K562 (cell line): Measurements from ENCODE around the gene CORIN. TPM values are rescaled to one million over a fixed set of nuclear protein-coding genes. Genes with fewer than 3 reads are reported as not detected.
A peak's percentile ranks its signal among the peaks of the same experiment; 100 is the strongest.

Experiments used
- ATAC-seq: fragments of 200-7000 bp; cut with Tn5 transposase; 3 replicates; pipeline ENCODE4 v1.9.1; 2020; ENCODE audit warnings: moderate library complexity
- BruUV-seq: library from RNA; stranded (reverse); fragments of 400-500 nt; replicated peaks from 2 replicates; lab custom pipeline; 2021; lab: Mats Ljungman, UMichigan
- CTCF ChIA-PET: fragments of 300-600 bp; formaldehyde crosslinking; extraction: SDS; loops from one replicate; lab custom pipeline; 2021; ENCODE audit warnings: low intra/inter-chr PET ratio; lab: Yijun Ruan, JAX
- POLR2A ChIA-PET: fragments of 300-600, 350-650 bp; sonication (Branson Sonifier 250); formaldehyde crosslinking; extraction: SDS; loops from one replicate; lab custom pipeline; 2021; ENCODE audit warnings: antibody characterized with exemption, inconsistent platforms; lab: Yijun Ruan, JAX
- DNase-seq, 4 experiments: peaks; one replicate each; pipeline versions ENCODE4 v3.0.0 to v3.0.0-alpha.2; 2011 to 2018; ENCODE audit warnings: low spot score in 3 of 4, mixed read lengths in 3 of 4; ENCODE audit errors: extremely low read depth in 1 of 4
- FAIRE-seq: peaks from 2 replicates; lab custom pipeline; 2011; peaks lifted over from hg19 to GRCh38; lab: Jason Lieb, UNC
- H2AFZ ChIP-seq: 2 replicates; pipeline ENCODE4 v1.6.0; 2011; ENCODE audit warnings: low read depth, low read length, control low read depth, inconsistent platforms
- H3K27ac ChIP-seq: fragments of 200-600 bp; 3 replicates; pipeline ENCODE4 v1.8.0; 2011; ENCODE audit warnings: low read depth, mild to moderate bottlenecking, control low read depth, inconsistent platforms, low read length, moderate library complexity, mixed read lengths; ENCODE audit errors: extremely low read depth
- H3K27me3 ChIP-seq, 2 experiments: fragments of 300-600 bp in 1 of 2; 2 replicates in 1 of 2; 3 replicates in 1 of 2; pipeline versions ENCODE4 v1.6.0 to v1.8.0; 2011; ENCODE audit warnings: inconsistent platforms in 2 of 2, low read length in 2 of 2, mild to moderate bottlenecking in 1 of 2, mixed read lengths in 1 of 2, moderate library complexity in 1 of 2; ENCODE audit not compliant: control insufficient read depth in 2 of 2, insufficient read depth in 2 of 2
- H3K36me3 ChIP-seq: fragments of 300-600 bp; 3 replicates; pipeline ENCODE4 v1.8.0; 2011; ENCODE audit warnings: mild to moderate bottlenecking, low read length, inconsistent platforms; ENCODE audit not compliant: control insufficient read depth, insufficient read depth
- H3K4me1 ChIP-seq, 2 experiments: fragments of 200-600 bp in 1 of 2; replicated peaks in 1 of 2; 2 replicates in 1 of 2; 3 replicates in 1 of 2; pipeline versions ENCODE4 v1.5.1 to v1.8.0; 2011; ENCODE audit warnings: inconsistent platforms in 2 of 2, low read length in 2 of 2, mild to moderate bottlenecking in 1 of 2, mixed read lengths in 1 of 2, moderate library complexity in 1 of 2; ENCODE audit not compliant: control insufficient read depth in 2 of 2, insufficient read depth in 2 of 2
- H3K4me2 ChIP-seq: 2 replicates; pipeline ENCODE4 v1.6.1; 2011; ENCODE audit warnings: low read length, control low read depth, inconsistent platforms, mixed read lengths; ENCODE audit not compliant: insufficient read depth
- H3K4me3 ChIP-seq: fragments of 200-600 bp; sonication (generic), shearing (Covaris generic); 2 replicates; pipeline ENCODE4 v1.5.1; 2016; ENCODE audit warnings: control low read depth, inconsistent platforms
- H3K79me2 ChIP-seq: fragments of 200-600 bp; 3 replicates; pipeline ENCODE4 v1.8.0; 2011; ENCODE audit warnings: low read length, inconsistent platforms; ENCODE audit not compliant: control insufficient read depth, insufficient read depth
- H3K9ac ChIP-seq, 2 experiments: 2 replicates each; pipeline versions ENCODE4 v1.6.0 to v1.6.1; 2011; ENCODE audit warnings: low read depth in 2 of 2, low read length in 2 of 2, control low read depth in 1 of 2, inconsistent platforms in 1 of 2, mild to moderate bottlenecking in 1 of 2, mixed read lengths in 1 of 2; ENCODE audit not compliant: insufficient read depth in 1 of 2
- H3K9me1 ChIP-seq: one replicate; pipeline ENCODE4 v1.6.0; 2011; ENCODE audit warnings: inconsistent platforms, mild to moderate bottlenecking, low read length, moderate library complexity; ENCODE audit not compliant: control insufficient read depth, insufficient read depth
- H3K9me3 ChIP-seq: replicated peaks from 2 replicates; pipeline ENCODE4 v1.5.1; 2011; ENCODE audit warnings: low read depth, low read length, inconsistent platforms; ENCODE audit not compliant: control insufficient read depth, insufficient read depth
- H4K20me1 ChIP-seq: replicated peaks from 2 replicates; pipeline ENCODE4 v1.6.1; 2011; ENCODE audit warnings: low read length, inconsistent platforms, mixed read lengths; ENCODE audit not compliant: control insufficient read depth, insufficient read depth
- C11orf30 ChIP-seq: fragments of 450-650 bp; IDR thresholded peaks from 2 replicates; pipeline ENCODE4 v1.6.1; 2016; ENCODE audit warnings: low read depth, mild to moderate bottlenecking
- FOS ChIP-seq: IDR thresholded peaks from 3 replicates; pipeline ENCODE4 v1.6.1; 2011; ENCODE audit not compliant: insufficient read length; ENCODE audit errors: extremely low read depth
- HLTF ChIP-seq: fragments of 450-650 bp; IDR thresholded peaks from 2 replicates; pipeline ENCODE4 v1.6.1; 2016
- JUNB ChIP-seq: fragments of 450-650 bp; formaldehyde crosslinking; conservative IDR thresholded peaks from 2 replicates; pipeline ENCODE4 v1.4.0; 2020; ENCODE audit warnings: mild to moderate bottlenecking
- KLF10 ChIP-seq: fragments of 250-450 bp; sonication (Bioruptor Pico); IDR thresholded peaks from 2 replicates; pipeline ENCODE4 v1.6.1; 2021; ENCODE audit warnings: matching md5 sums
- MTA1 ChIP-seq: fragments of 450-650 bp; IDR thresholded peaks from 2 replicates; pipeline ENCODE4 v1.6.1; 2017; ENCODE audit warnings: borderline replicate concordance
- TRIM24 ChIP-seq, 2 experiments: fragments of 450-650 bp; IDR thresholded peaks; 2 replicates each; pipeline ENCODE4 v1.6.1; 2016
- ZBTB5 ChIP-seq: fragments of 450-650 bp; IDR thresholded peaks from 2 replicates; pipeline ENCODE4 v1.6.1; 2017; ENCODE audit warnings: antibody characterized with exemption
- ZNF316 ChIP-seq: fragments of 450-650 bp; IDR thresholded peaks from 2 replicates; pipeline ENCODE4 v1.6.1; 2016
- ZNF639 ChIP-seq, 2 experiments: fragments of 200-800 bp in 1 of 2; sonication (Bioruptor generic) in 1 of 2; sonication (generic) in 1 of 2; formaldehyde crosslinking in 1 of 2; IDR thresholded peaks in 1 of 2; conservative IDR thresholded peaks in 1 of 2; 2 replicates each; pipeline versions ENCODE4 v1.5.0 to v1.6.1; 2016 to 2020; ENCODE audit warnings: missing compliant biosample characterization in 1 of 2, missing genetic modification characterization in 1 of 2, missing genetic modification reagents in 1 of 2
- WGBS: fragments of 100-300 bp; shearing (Covaris generic); methylation state at CpG from one replicate; pipeline ENCODE4 v1.1.6; 2016; ENCODE audit warnings: low coverage, mixed read lengths; ENCODE audit not compliant: insufficient coverage; ENCODE audit errors: missing lambda C conversion rate; 5-methylcytosine and 5-hydroxymethylcytosine counted together
- in situ Hi-C: fragments of 300-500 bp; cut with MboI; formaldehyde crosslinking; loops from 4 replicates; pipeline ENCODE4 v1.15.0; 2018; ENCODE audit warnings: inconsistent platforms, mixed read lengths
- intact Hi-C: fragments of 100-400 bp; cut with micrococcal nuclease; formaldehyde crosslinking; loops from 2 replicates; pipeline ENCODE4 v1.14.2; 2022
- polyA plus RNA-seq, 8 experiments: library from polyadenylated mRNA; depleted of rRNA in 4 of 8; stranded (reverse) in 5 of 8; unstranded in 3 of 8; fragments of >200 nt; fragmentation: Nextera tagmentation in 2 of 8; fragmentation: Illumina TruSeq in 1 of 8; extraction: Ambion mirVana in 2 of 8; extraction: Trizol in 1 of 8; gene quantifications; 2 replicates each; pipeline versions ENCODE4 v1.2.1 to v1.2.3, GENCODE V29; 2011 to 2014; ENCODE audit warnings: inconsistent platforms in 1 of 8, missing spikeins in 1 of 8
- total RNA-seq, 7 experiments: library from RNA; depleted of rRNA in 6 of 7; stranded (reverse); fragments of >200 nt in 6 of 7; fragmentation: Illumina TruSeq in 2 of 7; extraction: Trizol in 2 of 7; gene quantifications; 2 replicates each; pipeline versions ENCODE4 v1.2.1 to v1.2.3, GENCODE V29; 2011 to 2021; ENCODE audit warnings: low replicate concordance in 1 of 7
- TF ChIP-seq, protein P1 (sequence below): IDR thresholded peaks from 2 replicates; pipeline ENCODE4 v1.6.1; 2012; ENCODE audit warnings: low read depth, low read length, improper control_type of control experiment, borderline replicate concordance

CORIN gene
- total and polyA plus RNA-seq, 9 of the 15 experiments (the other 6 are each of a cell fraction or from before 2014, with no cell fraction given) = 0.04 to 0.31 (median 0.08) TPM; not detected in 4

DNA sequence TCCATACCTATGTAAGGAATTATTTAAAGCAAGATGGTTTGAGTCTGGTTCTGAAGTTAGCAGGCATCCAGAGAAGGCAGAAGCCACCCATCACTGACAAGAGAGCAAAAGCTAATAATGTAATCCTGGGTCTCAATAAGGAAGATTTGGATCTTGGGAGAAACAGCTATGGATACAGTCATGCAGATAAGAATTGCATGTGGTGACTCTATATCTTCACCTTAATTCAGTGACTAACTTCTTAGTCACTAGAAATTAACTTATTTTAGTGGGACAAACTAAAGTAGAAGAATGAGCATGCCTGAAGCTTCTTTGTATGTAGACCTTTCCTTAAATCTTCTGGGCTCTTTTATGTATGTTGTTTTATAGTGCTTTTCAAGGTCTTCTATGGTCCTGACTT lies 286.2 kb downstream of the CORIN start:
- Histone ChIP-seq H3K27me3 (peaks cover 0 to 4% of the 10 kb centered on the region in 2 experiments; a peak in 1 of 5 replicates), H2AFZ (no peak overlapping the region), H3K27ac (no peak overlapping the region), H3K9ac (no peak overlapping the region), H3K9me3 (no peaks in the 10 kb centered on the region), H3K4me3 (no peak overlapping the region), H3K9me1 (no peaks in the 10 kb centered on the region), H4K20me1 (no peaks in the 10 kb centered on the region), H3K79me2 (no peaks in the 10 kb centered on the region), H3K36me3 (no peaks in the 10 kb centered on the region), H3K4me1 (no peaks in the 10 kb centered on the region), H3K4me2 (no peak overlapping the region)
- in situ Hi-C loops (no loop called here), intact Hi-C loops (no loop called here)
- POLR2A ChIA-PET = no interaction called here
- DNase-seq (no peak), FAIRE-seq (no peak), ATAC-seq (no peak)
- no TSS peak for BruUV-seq
- CTCF ChIA-PET = no interaction called here
- TF ChIP-seq MTA1 (no peak), ZNF316 (no peak)

GRCh38 chr4:47550899-47551548 lies 286.8 kb downstream of the CORIN start:
- Histone ChIP-seq H3K9me3 (no peaks in the 10 kb centered on the region), H3K79me2 (no peaks in the 10 kb centered on the region), H4K20me1 (no peaks in the 10 kb centered on the region), H3K4me1 (no peaks in the 10 kb centered on the region), H3K9ac (no peak overlapping the region), H3K4me3 (no peak overlapping the region), H3K27me3 (peaks cover 0 to 4% of the 10 kb centered on the region in 2 experiments; a peak in 1 of 5 replicates), H3K9me1 (no peaks in the 10 kb centered on the region), H2AFZ (peak overlapping the region; percentile 86; the same call in 1 of the 2 replicates), H3K27ac (no peak overlapping the region), H3K36me3 (no peaks in the 10 kb centered on the region), H3K4me2 (0 out of 2 replicates have a peak overlapping the region, but pooled peaks have one; percentile 30)
- ATAC-seq = no peak
- in situ Hi-C loops = no loop called here
- ChIA-PET POLR2A (interaction anchor here (0.9 kb wide), 2 partner anchors 11 to 17 kb away, joined by 3 to 4 read pairs; no protein-coding TSS in a partner anchor), CTCF (no interaction called here)
- intact Hi-C loops = no loop called here
- DNase-seq = no peak
- no peak for FAIRE-seq
- 10% methylated on average over 7 of the region's 7 CpGs for whole genome bisulfite sequencing
- BruUV-seq = no TSS peak
- TF ChIP-seq ZBTB5 (no peak), TRIM24 (IDR thresholded peaks at IDR 0.05) (no peak), ZNF639 (CRISPR knock-in tag; conservative IDR thresholded peaks at IDR 0.05 in 1 of 2, IDR thresholded peaks at IDR 0.05 in 1 of 2) (no peak), ZNF316 (peak; percentile 52), C11orf30 (peak; percentile 35; the same call in 1 of the 2 replicates), HLTF (no peak), FOS (no peak), JUNB (no peak), KLF10 (CRISPR knock-in tag) (no peak)
- TF ChIP-seq, protein P1, sequence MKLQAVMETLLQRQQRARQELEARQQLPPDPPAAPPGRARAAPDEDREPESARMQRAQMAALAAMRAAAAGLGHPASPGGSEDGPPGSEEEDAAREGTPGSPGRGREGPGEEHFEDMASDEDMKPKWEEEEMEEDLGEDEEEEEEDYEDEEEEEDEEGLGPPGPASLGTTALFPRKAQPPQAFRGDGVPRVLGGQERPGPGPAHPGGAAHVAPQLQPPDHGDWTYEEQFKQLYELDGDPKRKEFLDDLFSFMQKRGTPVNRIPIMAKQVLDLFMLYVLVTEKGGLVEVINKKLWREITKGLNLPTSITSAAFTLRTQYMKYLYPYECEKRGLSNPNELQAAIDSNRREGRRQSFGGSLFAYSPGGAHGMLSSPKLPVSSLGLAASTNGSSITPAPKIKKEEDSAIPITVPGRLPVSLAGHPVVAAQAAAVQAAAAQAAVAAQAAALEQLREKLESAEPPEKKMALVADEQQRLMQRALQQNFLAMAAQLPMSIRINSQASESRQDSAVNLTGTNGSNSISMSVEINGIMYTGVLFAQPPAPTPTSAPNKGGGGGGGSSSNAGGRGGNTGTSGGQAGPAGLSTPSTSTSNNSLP = no peak
